ENCODE measurements around the gene RFX5.

GRCh38 chr1:151312411-151312810, 34.6 kb downstream of the RFX5 start:
- TF ChIP-seq CTCF (IDR thresholded peaks at IDR 0.05; ENCODE audit: low read depth, low read length) = no peak
- TF ChIP-seq EZH2phosphoT487 (IDR thresholded peaks at IDR 0.05; ENCODE audit: low read depth) = no peak
